ENCODE data around the gene MDM2.

- no peak for TF ChIP-seq EZH2 (optimal IDR thresholded peaks at IDR 0.05; ENCODE audit: low read depth, low read length)
- no peak for TF ChIP-seq EZH2phosphoT487 (IDR thresholded peaks at IDR 0.05; ENCODE audit: low read length)
- TF ChIP-seq, protein P1, sequence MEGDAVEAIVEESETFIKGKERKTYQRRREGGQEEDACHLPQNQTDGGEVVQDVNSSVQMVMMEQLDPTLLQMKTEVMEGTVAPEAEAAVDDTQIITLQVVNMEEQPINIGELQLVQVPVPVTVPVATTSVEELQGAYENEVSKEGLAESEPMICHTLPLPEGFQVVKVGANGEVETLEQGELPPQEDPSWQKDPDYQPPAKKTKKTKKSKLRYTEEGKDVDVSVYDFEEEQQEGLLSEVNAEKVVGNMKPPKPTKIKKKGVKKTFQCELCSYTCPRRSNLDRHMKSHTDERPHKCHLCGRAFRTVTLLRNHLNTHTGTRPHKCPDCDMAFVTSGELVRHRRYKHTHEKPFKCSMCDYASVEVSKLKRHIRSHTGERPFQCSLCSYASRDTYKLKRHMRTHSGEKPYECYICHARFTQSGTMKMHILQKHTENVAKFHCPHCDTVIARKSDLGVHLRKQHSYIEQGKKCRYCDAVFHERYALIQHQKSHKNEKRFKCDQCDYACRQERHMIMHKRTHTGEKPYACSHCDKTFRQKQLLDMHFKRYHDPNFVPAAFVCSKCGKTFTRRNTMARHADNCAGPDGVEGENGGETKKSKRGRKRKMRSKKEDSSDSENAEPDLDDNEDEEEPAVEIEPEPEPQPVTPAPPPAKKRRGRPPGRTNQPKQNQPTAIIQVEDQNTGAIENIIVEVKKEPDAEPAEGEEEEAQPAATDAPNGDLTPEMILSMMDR (IDR thresholded peaks at IDR 0.05; ENCODE audit: low read length), result no peak
Observed at GRCh38 chr12:68827895-68828671, 20.1 kb downstream of the MDM2 start.
